Astrocyte (in vitro differentiated cells and primary cell): ENCODE data around the gene PNISR. TPM values are rescaled to one million over a fixed set of nuclear protein-coding genes. Genes with fewer than 3 reads are reported as not detected.

Source experiments
- DNase-seq: peaks from one replicate; pipeline ENCODE4 v3.0.0-alpha.2; 2010; ENCODE audit warnings: low read depth
- FAIRE-seq: peaks from 2 replicates; lab custom pipeline; 2011; peaks lifted over from hg19 to GRCh38; lab: Jason Lieb, UNC
- H2AFZ ChIP-seq: 2 replicates; pipeline ENCODE4 v1.6.0; 2012; ENCODE audit warnings: low read depth, low read length, inconsistent platforms
- H3K27ac ChIP-seq: 2 replicates; pipeline ENCODE4 v1.5.1; 2011; ENCODE audit warnings: low read depth, low read length, inconsistent platforms
- H3K27me3 ChIP-seq: 2 replicates; pipeline ENCODE4 v1.6.0; 2011; ENCODE audit warnings: low read length, inconsistent platforms; ENCODE audit not compliant: insufficient read depth
- H3K36me3 ChIP-seq: 2 replicates; pipeline ENCODE4 v1.5.1; 2011; ENCODE audit warnings: low read length, inconsistent platforms; ENCODE audit not compliant: insufficient read depth
- H3K4me1 ChIP-seq: 2 replicates; pipeline ENCODE4 v1.5.1; 2011; ENCODE audit warnings: low read length, inconsistent platforms; ENCODE audit not compliant: insufficient read depth
- H3K4me2 ChIP-seq: 2 replicates; pipeline ENCODE4 v1.6.0; 2012; ENCODE audit warnings: low read length, inconsistent platforms
- H3K4me3 ChIP-seq: 2 replicates; pipeline ENCODE4 v1.5.1; 2011; ENCODE audit warnings: low read depth, mild to moderate bottlenecking, low read length, inconsistent platforms; ENCODE audit not compliant: insufficient read depth
- H3K79me2 ChIP-seq: 2 replicates; pipeline ENCODE4 v1.6.0; 2012; ENCODE audit warnings: mild to moderate bottlenecking, low read length, inconsistent platforms; ENCODE audit not compliant: insufficient read depth
- H3K9ac ChIP-seq: 2 replicates; pipeline ENCODE4 v1.6.0; 2012; ENCODE audit warnings: mild to moderate bottlenecking, low read length, inconsistent platforms
- H3K9me3 ChIP-seq: 2 replicates; pipeline ENCODE4 v1.5.1; 2012; ENCODE audit warnings: low read depth, mild to moderate bottlenecking, low read length, inconsistent platforms; ENCODE audit not compliant: insufficient read depth
- H4K20me1 ChIP-seq: 2 replicates; pipeline ENCODE4 v1.6.0; 2012; ENCODE audit warnings: low read length, inconsistent platforms; ENCODE audit not compliant: insufficient read depth
- H3K27ac Mint-ChIP-seq: one replicate; pipeline ENCODE4 v1.8.0; 2021; ENCODE audit warnings: mild to moderate bottlenecking, mixed read lengths; ENCODE audit not compliant: unreplicated experiment
- H3K27me3 Mint-ChIP-seq: one replicate; pipeline ENCODE4 v1.8.0; 2021; ENCODE audit warnings: low read depth, mixed read lengths; ENCODE audit not compliant: unreplicated experiment
- H3K36me3 Mint-ChIP-seq: one replicate; pipeline ENCODE4 v1.8.0; 2021; ENCODE audit warnings: low read depth, mixed read lengths; ENCODE audit not compliant: unreplicated experiment
- H3K4me1 Mint-ChIP-seq: one replicate; pipeline ENCODE4 v1.8.0; 2021; ENCODE audit warnings: low read depth, mixed read lengths; ENCODE audit not compliant: unreplicated experiment
- H3K4me3 Mint-ChIP-seq: one replicate; pipeline ENCODE4 v1.8.0; 2021; ENCODE audit warnings: mild to moderate bottlenecking, moderate library complexity, mixed read lengths; ENCODE audit not compliant: unreplicated experiment
- H3K9me3 Mint-ChIP-seq: one replicate; pipeline ENCODE4 v1.8.0; 2021; ENCODE audit warnings: mild to moderate bottlenecking, mixed read lengths; ENCODE audit not compliant: unreplicated experiment
- EZH2 ChIP-seq: IDR thresholded peaks from 2 replicates; pipeline ENCODE4 v1.6.1; 2012; ENCODE audit warnings: mild to moderate bottlenecking, low read length, inconsistent platforms; ENCODE audit not compliant: insufficient read depth
- total RNA-seq: library from RNA; stranded (reverse); gene quantifications from 2 replicates; pipeline ENCODE4 v1.2.1, GENCODE V29; 2021
- TF ChIP-seq, protein P1 (sequence below): IDR thresholded peaks from 2 replicates; pipeline ENCODE4 v1.5.1; 2011; ENCODE audit warnings: low read depth, mild to moderate bottlenecking, inconsistent platforms, low read length, moderate library complexity; ENCODE audit not compliant: insufficient read depth

PNISR gene
- total RNA-seq, 1 donor from 2014 or later: 62.2 TPM

- no peak overlapping the region for H2AFZ ChIP-seq
- TF ChIP-seq EZH2: no peak
- TF ChIP-seq, protein P1, sequence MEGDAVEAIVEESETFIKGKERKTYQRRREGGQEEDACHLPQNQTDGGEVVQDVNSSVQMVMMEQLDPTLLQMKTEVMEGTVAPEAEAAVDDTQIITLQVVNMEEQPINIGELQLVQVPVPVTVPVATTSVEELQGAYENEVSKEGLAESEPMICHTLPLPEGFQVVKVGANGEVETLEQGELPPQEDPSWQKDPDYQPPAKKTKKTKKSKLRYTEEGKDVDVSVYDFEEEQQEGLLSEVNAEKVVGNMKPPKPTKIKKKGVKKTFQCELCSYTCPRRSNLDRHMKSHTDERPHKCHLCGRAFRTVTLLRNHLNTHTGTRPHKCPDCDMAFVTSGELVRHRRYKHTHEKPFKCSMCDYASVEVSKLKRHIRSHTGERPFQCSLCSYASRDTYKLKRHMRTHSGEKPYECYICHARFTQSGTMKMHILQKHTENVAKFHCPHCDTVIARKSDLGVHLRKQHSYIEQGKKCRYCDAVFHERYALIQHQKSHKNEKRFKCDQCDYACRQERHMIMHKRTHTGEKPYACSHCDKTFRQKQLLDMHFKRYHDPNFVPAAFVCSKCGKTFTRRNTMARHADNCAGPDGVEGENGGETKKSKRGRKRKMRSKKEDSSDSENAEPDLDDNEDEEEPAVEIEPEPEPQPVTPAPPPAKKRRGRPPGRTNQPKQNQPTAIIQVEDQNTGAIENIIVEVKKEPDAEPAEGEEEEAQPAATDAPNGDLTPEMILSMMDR: no peak
- H3K4me3 ChIP-seq: no peak overlapping the region
- no peak overlapping the region for H3K27ac ChIP-seq
- H3K27me3 Mint-ChIP-seq: no peaks in the 10 kb centered on the region
- no peaks in the 10 kb centered on the region for H3K9me3 Mint-ChIP-seq
- no peaks in the 10 kb centered on the region for H3K36me3 Mint-ChIP-seq
- no peaks in the 10 kb centered on the region for H3K4me1 ChIP-seq
- no peak overlapping the region for H3K4me3 Mint-ChIP-seq
- no peak for DNase-seq
- H3K36me3 ChIP-seq: no peaks in the 10 kb centered on the region
- H4K20me1 ChIP-seq: no peaks in the 10 kb centered on the region
- H3K4me2 ChIP-seq: no peak overlapping the region
- H3K4me1 Mint-ChIP-seq: no peaks in the 10 kb centered on the region
- no peaks in the 10 kb centered on the region for H3K27me3 ChIP-seq
- no peaks in the 10 kb centered on the region for H3K79me2 ChIP-seq
- H3K27ac Mint-ChIP-seq: no peak overlapping the region
- no peak overlapping the region for H3K9ac ChIP-seq
- H3K9me3 ChIP-seq: no peaks in the 10 kb centered on the region
- no peak for FAIRE-seq
Measured at GRCh38 chr6:99369533-99369932, 55.6 kb downstream of the PNISR start.

DNA sequence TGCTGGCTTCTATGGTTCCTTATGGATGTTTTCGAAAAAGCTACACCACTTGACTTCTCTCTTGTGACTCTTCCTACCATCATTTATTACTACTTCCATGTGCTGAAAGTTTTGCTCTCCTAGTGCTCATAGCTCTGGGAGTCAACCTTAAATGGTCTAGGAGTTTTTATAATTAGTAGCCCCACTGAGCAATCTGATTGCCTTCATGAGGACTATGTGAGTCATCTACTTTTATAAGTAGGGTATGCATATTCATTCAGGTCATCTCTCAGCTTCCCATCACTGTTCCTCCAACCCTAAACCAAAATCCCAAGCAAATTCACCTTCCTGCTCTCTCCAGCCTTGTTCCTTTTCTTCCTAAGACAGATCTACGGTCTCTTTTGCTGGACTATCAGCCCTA lies 58.3 kb downstream of the PNISR start:
- no peak overlapping the region for H2AFZ ChIP-seq
- DNase-seq (no peak), FAIRE-seq (no peak)
- no peak overlapping the region for H3K27ac ChIP-seq
- no peak overlapping the region for H3K4me2 ChIP-seq
- no peaks in the 10 kb centered on the region for H3K27me3 ChIP-seq
- H3K79me2 ChIP-seq: no peaks in the 10 kb centered on the region
- no peak overlapping the region for H3K9ac ChIP-seq
- no peaks in the 10 kb centered on the region for H3K9me3 Mint-ChIP-seq
- H4K20me1 ChIP-seq: no peaks in the 10 kb centered on the region
- no peaks in the 10 kb centered on the region for H3K36me3 ChIP-seq
- H3K27me3 Mint-ChIP-seq: no peaks in the 10 kb centered on the region
- peaks cover 3% of the 10 kb centered on the region for H3K4me1 Mint-ChIP-seq
- H3K36me3 Mint-ChIP-seq: no peaks in the 10 kb centered on the region
- H3K27ac Mint-ChIP-seq: no peak overlapping the region
- H3K4me3 Mint-ChIP-seq: no peak overlapping the region
- no peak overlapping the region for H3K4me3 ChIP-seq
- TF ChIP-seq, protein P1: no peak
- TF ChIP-seq EZH2: no peak
- H3K4me1 ChIP-seq: no peaks in the 10 kb centered on the region
- no peaks in the 10 kb centered on the region for H3K9me3 ChIP-seq

DNA sequence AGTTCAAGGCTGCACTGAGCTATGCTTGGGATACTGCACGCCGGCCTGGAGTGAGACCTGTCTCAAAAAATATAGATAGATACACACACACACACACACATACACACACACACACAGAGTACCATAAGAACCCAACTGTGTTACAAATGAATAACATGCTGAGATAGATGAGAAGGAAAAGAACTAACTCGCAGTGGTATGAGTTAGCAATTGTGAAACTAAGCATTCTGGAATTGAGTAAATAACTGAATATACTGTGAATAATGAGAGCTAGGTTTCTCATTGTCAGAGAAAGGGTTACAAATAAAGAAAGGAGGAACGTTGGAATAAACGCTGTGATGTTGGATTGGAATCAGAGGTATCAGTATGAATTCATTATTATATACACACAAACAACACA lies 61.1 kb downstream of the PNISR start:
- no peaks in the 10 kb centered on the region for H3K9me3 Mint-ChIP-seq
- Histone ChIP-seq H2AFZ (no peak overlapping the region), H3K36me3 (no peaks in the 10 kb centered on the region), H3K9ac (no peak overlapping the region), H3K27me3 (peaks cover 3% of the 10 kb centered on the region), H3K4me1 (no peaks in the 10 kb centered on the region), H3K4me3 (no peak overlapping the region), H3K4me2 (no peak overlapping the region), H3K27ac (no peak overlapping the region), H3K79me2 (no peaks in the 10 kb centered on the region), H4K20me1 (no peaks in the 10 kb centered on the region), H3K9me3 (no peaks in the 10 kb centered on the region)
- H3K27ac Mint-ChIP-seq: no peak overlapping the region
- no peak for TF ChIP-seq EZH2
- TF ChIP-seq, protein P1: no peak
- H3K36me3 Mint-ChIP-seq: no peaks in the 10 kb centered on the region
- H3K4me3 Mint-ChIP-seq: no peak overlapping the region
- FAIRE-seq (no peak), DNase-seq (no peak)
- peaks cover 3% of the 10 kb centered on the region for H3K4me1 Mint-ChIP-seq
- peaks cover 12% of the 10 kb centered on the region for H3K27me3 Mint-ChIP-seq
